Uterus (tissue), 2 donors: Measurements from ENCODE around the gene CLASP2.

Experiments used
- POLR2A ChIP-seq, 2 donors: fragments of 450-650 bp; IDR thresholded peaks; one replicate each; pipeline ENCODE4 v1.6.1; 2016; ENCODE audit warnings: antibody characterized with exemption in 2 of 2, mild to moderate bottlenecking in 1 of 2, moderate library complexity in 1 of 2
- TF ChIP-seq, protein P1 (sequence below), 4 experiments: fragments of 200-600 bp in 2 of 4; fragments of 450-650 bp in 2 of 4; sonication (generic) in 2 of 4; IDR thresholded peaks; one replicate each; pipeline ENCODE4 v1.5.1; 2016 to 2019; ENCODE audit warnings: antibody characterized with exemption in 4 of 4, mild to moderate bottlenecking in 2 of 4, moderate library complexity in 1 of 4

DNA sequence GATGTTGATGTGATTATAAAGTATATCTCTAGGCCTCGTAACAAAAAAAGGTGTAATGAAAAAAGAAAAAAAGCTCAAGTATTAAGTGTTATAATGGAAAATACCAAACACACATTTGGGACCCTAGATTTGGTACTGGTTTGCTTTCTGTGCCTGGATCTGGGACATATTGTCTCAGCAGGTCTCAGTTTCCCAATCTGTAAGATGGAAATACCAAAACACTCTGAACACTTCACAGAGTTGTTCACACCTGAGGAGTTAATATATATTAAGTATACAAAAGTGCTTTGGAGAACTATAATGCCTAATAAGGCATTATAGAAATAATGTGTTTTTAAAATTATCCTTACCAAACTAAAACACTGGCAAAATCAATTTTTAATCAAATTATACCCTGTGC, 60.0 kb downstream of the CLASP2 start:
- TF ChIP-seq POLR2A (IDR thresholded peaks at IDR 0.05) = no peak
- TF ChIP-seq, protein P1, sequence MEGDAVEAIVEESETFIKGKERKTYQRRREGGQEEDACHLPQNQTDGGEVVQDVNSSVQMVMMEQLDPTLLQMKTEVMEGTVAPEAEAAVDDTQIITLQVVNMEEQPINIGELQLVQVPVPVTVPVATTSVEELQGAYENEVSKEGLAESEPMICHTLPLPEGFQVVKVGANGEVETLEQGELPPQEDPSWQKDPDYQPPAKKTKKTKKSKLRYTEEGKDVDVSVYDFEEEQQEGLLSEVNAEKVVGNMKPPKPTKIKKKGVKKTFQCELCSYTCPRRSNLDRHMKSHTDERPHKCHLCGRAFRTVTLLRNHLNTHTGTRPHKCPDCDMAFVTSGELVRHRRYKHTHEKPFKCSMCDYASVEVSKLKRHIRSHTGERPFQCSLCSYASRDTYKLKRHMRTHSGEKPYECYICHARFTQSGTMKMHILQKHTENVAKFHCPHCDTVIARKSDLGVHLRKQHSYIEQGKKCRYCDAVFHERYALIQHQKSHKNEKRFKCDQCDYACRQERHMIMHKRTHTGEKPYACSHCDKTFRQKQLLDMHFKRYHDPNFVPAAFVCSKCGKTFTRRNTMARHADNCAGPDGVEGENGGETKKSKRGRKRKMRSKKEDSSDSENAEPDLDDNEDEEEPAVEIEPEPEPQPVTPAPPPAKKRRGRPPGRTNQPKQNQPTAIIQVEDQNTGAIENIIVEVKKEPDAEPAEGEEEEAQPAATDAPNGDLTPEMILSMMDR (IDR thresholded peaks at IDR 0.05) = no peak
